ENCODE data around the gene FARP2.

DNA sequence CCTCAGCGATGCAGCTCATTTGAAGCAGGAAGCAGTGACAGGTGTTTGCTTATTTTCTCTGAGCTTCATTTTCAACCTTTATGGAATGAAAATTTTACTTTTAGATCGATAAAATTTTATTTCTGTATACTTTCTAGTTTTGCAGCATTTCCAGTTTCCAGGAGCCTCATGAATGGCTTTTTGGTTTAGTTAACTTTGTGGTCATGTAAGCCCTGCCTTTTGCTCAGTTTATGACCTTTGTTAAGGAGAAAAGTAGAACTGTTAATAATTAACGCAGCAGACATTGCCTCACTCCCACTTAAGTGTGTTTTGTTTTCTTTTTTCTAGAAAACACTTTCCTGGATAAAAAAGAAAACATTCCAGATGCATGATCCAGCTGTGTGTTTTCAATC lies 4.4 kb upstream of the FARP2 start:
- TF ChIP-seq FOXK2 (IDR thresholded peaks at IDR 0.05) (no peak), SIN3A (IDR thresholded peaks at IDR 0.05; ENCODE audit: low read depth, low read length) (no peak), HDGF (IDR thresholded peaks at IDR 0.05) (no peak), ESRRA (IDR thresholded peaks at IDR 0.05; ENCODE audit: low read length) (no peak), BCL11A (IDR thresholded peaks at IDR 0.05; ENCODE audit: low read depth, low read length) (no peak), CEBPB (IDR thresholded peaks at IDR 0.05; ENCODE audit: borderline replicate concordance in 1 of 2, low read depth in 2 of 2, low read length in 2 of 2) (no peak), ZNF207 (IDR thresholded peaks at IDR 0.05; ENCODE audit: borderline replicate concordance) (no peak)
- TF ChIP-seq, protein P1, sequence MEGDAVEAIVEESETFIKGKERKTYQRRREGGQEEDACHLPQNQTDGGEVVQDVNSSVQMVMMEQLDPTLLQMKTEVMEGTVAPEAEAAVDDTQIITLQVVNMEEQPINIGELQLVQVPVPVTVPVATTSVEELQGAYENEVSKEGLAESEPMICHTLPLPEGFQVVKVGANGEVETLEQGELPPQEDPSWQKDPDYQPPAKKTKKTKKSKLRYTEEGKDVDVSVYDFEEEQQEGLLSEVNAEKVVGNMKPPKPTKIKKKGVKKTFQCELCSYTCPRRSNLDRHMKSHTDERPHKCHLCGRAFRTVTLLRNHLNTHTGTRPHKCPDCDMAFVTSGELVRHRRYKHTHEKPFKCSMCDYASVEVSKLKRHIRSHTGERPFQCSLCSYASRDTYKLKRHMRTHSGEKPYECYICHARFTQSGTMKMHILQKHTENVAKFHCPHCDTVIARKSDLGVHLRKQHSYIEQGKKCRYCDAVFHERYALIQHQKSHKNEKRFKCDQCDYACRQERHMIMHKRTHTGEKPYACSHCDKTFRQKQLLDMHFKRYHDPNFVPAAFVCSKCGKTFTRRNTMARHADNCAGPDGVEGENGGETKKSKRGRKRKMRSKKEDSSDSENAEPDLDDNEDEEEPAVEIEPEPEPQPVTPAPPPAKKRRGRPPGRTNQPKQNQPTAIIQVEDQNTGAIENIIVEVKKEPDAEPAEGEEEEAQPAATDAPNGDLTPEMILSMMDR (IDR thresholded peaks at IDR 0.05 in 2 of 3, conservative IDR thresholded peaks at IDR 0.05 in 1 of 3; ENCODE audit: control insufficient read depth in 2 of 3, extremely low read depth in 1 of 3, insufficient read depth in 1 of 3, low read depth in 3 of 3, low read length in 3 of 3) = no peak

Measured in GM12878 (cell line).